HG03565 (cell line): ENCODE data around the gene TMEM165.

Experiments used
- ATAC-seq: cut with Tn5 transposase; IDR thresholded peaks from one replicate; pipeline ENCODE4 v1.9.1; 2021; ENCODE audit warnings: mild to moderate bottlenecking, moderate library complexity; ENCODE audit not compliant: unreplicated experiment

The TMEM165 gene

GRCh38 chr4:55447108-55447708, 51.5 kb downstream of the TMEM165 start:
- no peak for ATAC-seq

- no peak for ATAC-seq
Measured at GRCh38 chr4:55447831-55448230, 52.1 kb downstream of the TMEM165 start.

GRCh38 chr4:55450566-55450965, 54.8 kb downstream of the TMEM165 start:
- ATAC-seq: no peak

- ATAC-seq: no peak
Measured at GRCh38 chr4:55458164-55458563, 62.4 kb downstream of the TMEM165 start.

GRCh38 chr4:55458611-55459010, 62.9 kb downstream of the TMEM165 start:
- no peak for ATAC-seq

DNA sequence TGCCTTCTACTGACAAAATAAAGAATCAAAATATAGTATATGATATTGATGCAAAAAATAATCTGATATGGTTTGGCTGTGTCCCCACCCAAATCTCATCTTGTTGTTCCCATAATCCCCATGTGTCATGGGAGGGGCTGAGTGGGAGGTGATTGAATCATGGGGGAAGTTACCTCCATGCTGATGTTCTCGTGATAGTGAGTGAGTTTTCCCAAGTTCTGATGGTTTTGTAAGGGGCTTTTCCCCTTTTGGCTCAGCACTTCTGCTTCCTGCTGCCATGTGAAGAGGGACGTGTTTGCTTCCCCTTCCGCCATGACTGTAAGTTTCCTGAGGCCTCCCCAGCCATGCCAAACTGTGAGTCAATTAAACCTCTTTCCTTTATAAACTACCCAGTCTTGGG, 70.2 kb downstream of the TMEM165 start:
- ATAC-seq: no peak

DNA sequence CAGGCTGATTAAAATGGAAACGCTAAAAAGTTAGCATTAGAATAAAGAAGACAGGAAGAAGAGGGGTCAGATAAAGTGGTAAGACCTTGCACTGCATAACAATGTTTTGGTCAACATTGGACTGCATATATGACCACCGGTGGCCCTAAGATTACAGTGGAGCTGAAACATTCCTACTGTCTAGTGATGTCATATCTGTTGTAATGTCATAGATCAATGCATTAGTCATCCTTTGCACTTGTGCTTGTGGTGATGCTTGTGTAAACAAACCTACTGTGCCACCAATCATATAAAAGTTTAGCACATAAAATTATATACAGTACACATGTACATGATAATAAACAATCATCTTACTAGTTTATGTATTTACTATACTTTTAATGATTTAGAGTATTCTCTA, 73.0 kb downstream of the TMEM165 start:
- ATAC-seq: no peak

DNA sequence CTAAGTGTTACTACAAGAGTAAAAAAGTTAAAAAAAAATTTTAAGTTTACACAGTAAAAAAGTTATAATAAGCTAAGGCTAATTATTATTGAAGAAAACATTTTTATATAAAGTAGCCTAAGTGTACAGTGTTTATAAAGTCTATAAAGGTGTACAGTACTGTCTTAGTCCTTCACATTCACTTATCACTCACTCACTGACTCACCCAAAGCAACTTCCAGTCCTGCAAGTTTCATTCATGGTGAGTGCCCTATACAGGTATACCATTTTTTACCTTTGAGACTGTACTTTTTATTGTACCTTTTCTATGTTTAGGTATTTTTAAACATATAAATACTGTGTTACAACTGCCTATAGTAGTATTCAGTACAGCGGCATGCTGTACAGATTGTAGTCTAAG, 74.2 kb downstream of the TMEM165 start:
- ATAC-seq: no peak
